H1 (cell line): ENCODE results near the gene CNDP1. TPM values are rescaled to one million over a fixed set of nuclear protein-coding genes. Genes with fewer than 3 reads are reported as not detected.

Source experiments
- CTCF ChIA-PET: fragments of 300-600 bp; sonication (Branson Sonifier 250); formaldehyde crosslinking; loops from one replicate; lab custom pipeline; 2021; ENCODE audit not compliant: partially characterized antibody; lab: Charles Lee
- POLR2A ChIA-PET: fragments of 300-600 bp; sonication (Branson Sonifier 250); formaldehyde crosslinking; loops from one replicate; lab custom pipeline; 2021; ENCODE audit warnings: inconsistent platforms; ENCODE audit not compliant: partially characterized antibody; lab: Charles Lee
- DNase-seq, 2 experiments: peaks; one replicate each; pipeline versions ENCODE4 v3.0.0 to v3.0.0-alpha.2; 2010 to 2022; ENCODE audit warnings: low spot score in 2 of 2, low read depth in 1 of 2, mixed read lengths in 1 of 2
- FAIRE-seq: peaks from 2 replicates; lab custom pipeline; 2011; peaks lifted over from hg19 to GRCh38; lab: Jason Lieb, UNC
- H2AFZ ChIP-seq: 2 replicates; pipeline ENCODE4 v1.8.1; 2012; ENCODE audit warnings: low read length, inconsistent platforms
- H2AK5ac ChIP-seq: 2 replicates; pipeline ENCODE4 v1.6.1; 2013; ENCODE audit warnings: low read depth, low read length
- H2BK120ac ChIP-seq: replicated peaks from 2 replicates; pipeline ENCODE3; 2013; ENCODE audit warnings: low read depth, low read length, inconsistent platforms
- H2BK12ac ChIP-seq: 2 replicates; pipeline ENCODE4 v1.6.1; 2013; ENCODE audit warnings: low read depth, low read length
- H2BK15ac ChIP-seq: 2 replicates; pipeline ENCODE4 v1.6.1; 2013; ENCODE audit warnings: low read length
- H2BK20ac ChIP-seq: 2 replicates; pipeline ENCODE4 v1.6.1; 2013; ENCODE audit warnings: low read length
- H2BK5ac ChIP-seq: 2 replicates; pipeline ENCODE4 v1.6.1; 2013; ENCODE audit warnings: low read depth, low read length
- H3K14ac ChIP-seq: 2 replicates; pipeline ENCODE4 v1.6.1; 2013; ENCODE audit warnings: inconsistent platforms; ENCODE audit not compliant: insufficient read length
- H3K18ac ChIP-seq: 2 replicates; pipeline ENCODE4 v1.6.1; 2013; ENCODE audit warnings: low read length; ENCODE audit errors: extremely low read depth
- H3K23ac ChIP-seq: 2 replicates; pipeline ENCODE4 v1.6.1; 2013; ENCODE audit warnings: inconsistent platforms; ENCODE audit not compliant: insufficient read length
- H3K23me2 ChIP-seq: 2 replicates; pipeline ENCODE4 v1.6.1; 2013; ENCODE audit warnings: low read depth, low read length
- H3K27ac ChIP-seq: 2 replicates; pipeline ENCODE4 v1.6.1; 2011; ENCODE audit warnings: low read depth, low read length, inconsistent platforms
- H3K27me3 ChIP-seq, 4 experiments: replicated peaks in 1 of 4; 1 replicate in 1 of 4; 2 replicates in 3 of 4; pipeline versions ENCODE4 v1.6.1 to v1.8.1; 2011 to 2013; ENCODE audit warnings: low read length in 3 of 4, mild to moderate bottlenecking in 3 of 4, inconsistent platforms in 2 of 4, mixed read lengths in 2 of 4, moderate library complexity in 1 of 4; ENCODE audit not compliant: control insufficient read depth in 3 of 4, insufficient read depth in 3 of 4; ENCODE audit errors: extremely low read depth in 1 of 4
- H3K36me3 ChIP-seq, 4 experiments: 2 replicates each; pipeline versions ENCODE4 v1.6.1 to v1.8.1; 2011 to 2013; ENCODE audit warnings: mild to moderate bottlenecking in 4 of 4, low read length in 3 of 4, moderate library complexity in 2 of 4, control low read depth in 1 of 4, inconsistent platforms in 1 of 4; ENCODE audit not compliant: insufficient read depth in 4 of 4, control insufficient read depth in 2 of 4
- H3K4ac ChIP-seq: replicated peaks from 2 replicates; pipeline ENCODE3; 2013; ENCODE audit warnings: low read length, low read depth, mixed read lengths, inconsistent platforms; ENCODE audit not compliant: insufficient read length
- H3K4me1 ChIP-seq, 4 experiments: replicated peaks in 1 of 4; 1 replicate in 1 of 4; 2 replicates in 3 of 4; pipeline versions ENCODE4 v1.6.1 to v1.8.1; 2011 to 2013; ENCODE audit warnings: low read length in 3 of 4, inconsistent platforms in 2 of 4, mixed read lengths in 1 of 4; ENCODE audit not compliant: insufficient read depth in 4 of 4, control insufficient read depth in 3 of 4
- H3K4me2 ChIP-seq, 2 experiments: 2 replicates each; pipeline versions ENCODE4 v1.6.1 to v1.8.1; 2011 to 2013; ENCODE audit warnings: low read depth in 2 of 2, low read length in 2 of 2, control low read depth in 1 of 2, inconsistent platforms in 1 of 2, mild to moderate bottlenecking in 1 of 2; ENCODE audit not compliant: insufficient read depth in 1 of 2
- H3K4me3 ChIP-seq, 4 experiments: fragments of 200-600, 300-600 bp in 1 of 4; sonication (generic), shearing (Covaris generic), sonication (Bioruptor Twin) in 1 of 4; 2 replicates each; pipeline versions ENCODE4 v1.5.1 to v1.8.1; 2011 to 2016; ENCODE audit warnings: low read length in 4 of 4, low read depth in 3 of 4, control low read depth in 2 of 4, inconsistent platforms in 2 of 4, mild to moderate bottlenecking in 2 of 4, mixed read lengths in 1 of 4, moderate library complexity in 1 of 4; ENCODE audit not compliant: insufficient read depth in 2 of 4; ENCODE audit errors: extremely low read depth in 1 of 4
- H3K56ac ChIP-seq: replicated peaks from 2 replicates; pipeline ENCODE3; 2013; ENCODE audit warnings: low read depth, mild to moderate bottlenecking, mixed read lengths, low read length, inconsistent platforms; ENCODE audit not compliant: insufficient read length
- H3K79me1 ChIP-seq: 2 replicates; pipeline ENCODE4 v1.6.1; 2013; ENCODE audit warnings: low read depth, low read length, control low read depth
- H3K79me2 ChIP-seq, 2 experiments: 2 replicates each; pipeline versions ENCODE4 v1.6.1 to v1.8.1; 2012 to 2013; ENCODE audit warnings: low read length in 2 of 2, mild to moderate bottlenecking in 2 of 2, inconsistent platforms in 1 of 2; ENCODE audit not compliant: insufficient read depth in 2 of 2, control insufficient read depth in 1 of 2
- H3K9ac ChIP-seq, 4 experiments: replicated peaks in 1 of 4; 1 replicate in 1 of 4; 2 replicates in 3 of 4; pipeline versions ENCODE4 v1.6.1 to v1.8.1; 2011 to 2013; ENCODE audit warnings: low read depth in 3 of 4, low read length in 3 of 4, control low read depth in 2 of 4, mild to moderate bottlenecking in 2 of 4, moderate library complexity in 2 of 4, inconsistent platforms in 1 of 4; ENCODE audit errors: extremely low read depth in 1 of 4
- H3K9me3 ChIP-seq, 2 experiments: 2 replicates each; pipeline versions ENCODE4 v1.6.1 to v1.8.1; 2012 to 2013; ENCODE audit warnings: mild to moderate bottlenecking in 2 of 2, moderate library complexity in 2 of 2, control low read depth in 1 of 2, inconsistent platforms in 1 of 2, low read depth in 1 of 2, low read length in 1 of 2, mixed read lengths in 1 of 2; ENCODE audit not compliant: insufficient read depth in 2 of 2
- H4K20me1 ChIP-seq, 2 experiments: replicated peaks in 1 of 2; 2 replicates each; pipeline versions ENCODE3 to v1.8.1; 2011 to 2013; ENCODE audit warnings: inconsistent platforms in 2 of 2, low read length in 2 of 2, mild to moderate bottlenecking in 1 of 2; ENCODE audit not compliant: insufficient read depth in 2 of 2, control insufficient read depth in 1 of 2
- H4K5ac ChIP-seq: 2 replicates; pipeline ENCODE4 v1.6.1; 2013; ENCODE audit warnings: low read length, low read depth, mixed read lengths, inconsistent platforms; ENCODE audit not compliant: insufficient read length
- H4K8ac ChIP-seq: 2 replicates; pipeline ENCODE4 v1.8.0; 2013; ENCODE audit warnings: mild to moderate bottlenecking, moderate library complexity, low read length, inconsistent platforms; ENCODE audit not compliant: insufficient read depth; ENCODE audit errors: extremely low read depth
- H4K91ac ChIP-seq: replicated peaks from 2 replicates; pipeline ENCODE3; 2013; ENCODE audit warnings: low read length, mixed read lengths, inconsistent platforms; ENCODE audit not compliant: insufficient read length
- ASH2L ChIP-seq: fragments of 200-600, 300-600 bp; sonication (generic); IDR thresholded peaks from one replicate; pipeline ENCODE4 v1.7.1; 2017; ENCODE audit warnings: low read length
- BACH1 ChIP-seq: IDR thresholded peaks from 2 replicates; pipeline ENCODE4 v1.6.1; 2012; ENCODE audit warnings: low read length, improper control_type of control experiment
- BRCA1 ChIP-seq: IDR thresholded peaks from 2 replicates; pipeline ENCODE4 v1.6.1; 2012; ENCODE audit warnings: low read depth, low read length, improper control_type of control experiment
- EZH2 ChIP-seq: fragments of 200-600 bp; sonication (generic); IDR thresholded peaks from 2 replicates; pipeline ENCODE4 v1.7.1; 2012; ENCODE audit warnings: low read depth, mild to moderate bottlenecking, moderate library complexity, low read length, inconsistent platforms; ENCODE audit not compliant: severe bottlenecking
- RAD21 ChIP-seq, 2 experiments: IDR thresholded peaks in 1 of 2; conservative IDR thresholded peaks in 1 of 2; 2 replicates each; pipeline ENCODE4 v1.6.1; 2011; ENCODE audit warnings: low read depth in 2 of 2, low read length in 2 of 2, improper control_type of control experiment in 1 of 2, inconsistent platforms in 1 of 2, mild to moderate bottlenecking in 1 of 2, moderate library complexity in 1 of 2
- RNF2 ChIP-seq: fragments of 200-900, 300-1000 bp; sonication (generic); IDR thresholded peaks from 2 replicates; pipeline ENCODE4 v1.7.1; 2016; ENCODE audit warnings: borderline replicate concordance, low read depth, mild to moderate bottlenecking, antibody characterized with exemption, low read length; ENCODE audit not compliant: poor library complexity, severe bottlenecking; ENCODE audit errors: missing control alignments
- SUZ12 ChIP-seq: fragments of 200-600 bp; sonication (generic); IDR thresholded peaks from 2 replicates; pipeline ENCODE4 v1.6.1; 2012; ENCODE audit warnings: mild to moderate bottlenecking, inconsistent platforms, low read length, moderate library complexity, mixed read lengths
- WGBS, 2 experiments: shearing (Covaris generic) in 1 of 2; methylation state at CpG; one replicate each; pipeline versions ENCODE4 v1.1.6 to v1.1.7; 2013 to 2015; ENCODE audit warnings: low lambda C conversion rate in 2 of 2, mixed read lengths in 2 of 2, inconsistent platforms in 1 of 2, low coverage in 1 of 2, missing lambda C conversion rate in 1 of 2; ENCODE audit not compliant: insufficient replicate concordance in 2 of 2, insufficient coverage in 1 of 2, insufficient read length in 1 of 2; ENCODE audit errors: extremely low coverage in 1 of 2, missing lambda C conversion rate in 1 of 2; 5-methylcytosine and 5-hydroxymethylcytosine counted together
- polyA plus RNA-seq, 7 experiments: library from polyadenylated mRNA; depleted of rRNA in 3 of 7; stranded (reverse) in 5 of 7; unstranded in 2 of 7; fragments of >200 nt in 5 of 7; fragments of 200-250 nt in 2 of 7; gene quantifications; 1 replicate in 5 of 7; 2 replicates in 1 of 7; 4 replicates in 1 of 7; pipeline versions ENCODE4 v1.2.1 to v1.2.3, GENCODE V29; 2011 to 2013; ENCODE audit warnings: missing spikeins in 2 of 7, mixed read lengths in 2 of 7
- total RNA-seq: library from RNA; stranded (reverse); fragmentation: NEBNext Ultra II Directional; extraction: Animal tissue kit (Norgen Biotek cat#: 25700); gene quantifications from 2 replicates; pipeline ENCODE4 v1.2.1, GENCODE V29; 2021
- TF ChIP-seq, protein P1 (sequence below): IDR thresholded peaks from 2 replicates; pipeline ENCODE4 v1.6.1; 2012; ENCODE audit warnings: inconsistent platforms

The CNDP1 gene
- total and polyA plus RNA-seq, 2 of the 8 experiments (the other 6 are each of a cell fraction or from before 2014, with no cell fraction given): 0.09 TPM; not detected in 1

DNA sequence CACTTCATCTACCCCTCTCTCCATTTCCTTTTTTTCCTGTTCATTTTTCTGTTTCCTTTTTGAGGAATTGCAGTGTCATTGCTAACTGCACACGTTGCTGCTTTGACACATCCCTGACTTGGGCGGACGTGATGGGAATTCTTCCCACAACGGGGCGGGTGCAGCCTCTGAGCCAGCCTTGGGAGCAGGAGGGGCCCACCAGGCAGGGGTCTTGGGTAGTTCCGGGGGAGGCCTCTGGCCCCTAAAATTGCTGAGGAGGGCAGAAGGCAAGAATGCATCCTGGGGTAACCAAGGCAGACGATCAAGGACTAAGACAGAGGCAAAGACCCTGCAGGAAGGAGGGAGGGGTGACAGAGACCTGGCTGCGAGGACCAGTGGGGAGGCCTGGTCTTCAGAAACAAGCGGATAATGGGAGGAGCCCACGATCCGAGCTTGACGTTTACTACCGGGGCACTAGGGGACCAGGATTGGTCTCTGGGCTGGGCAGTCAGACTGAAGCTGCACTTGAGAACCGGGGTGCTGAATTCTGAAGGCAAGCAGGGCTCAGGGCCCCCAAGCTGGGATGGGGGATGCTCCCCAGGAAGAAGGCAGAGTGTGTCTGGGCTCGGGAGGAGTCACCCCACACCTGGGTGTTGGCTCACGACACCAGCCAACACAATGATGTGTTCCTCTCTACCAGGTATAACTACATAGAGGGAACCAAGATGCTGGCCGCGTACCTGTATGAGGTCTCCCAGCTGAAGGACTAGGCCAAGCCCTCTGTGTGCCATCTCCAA is 14.8 kb upstream of the CNDP1 start:
- Histone ChIP-seq H2BK5ac (no peak overlapping the region), H3K9ac (no peak overlapping the region), H4K5ac (no peak overlapping the region)

More for the DNA sequence above, 14.8 kb upstream of the CNDP1 start:
- Histone ChIP-seq H3K23me2 (no peaks in the 10 kb centered on the region), H4K91ac (no peak overlapping the region), H3K14ac (no peak overlapping the region), H2BK12ac (no peak overlapping the region), H3K4ac (no peak overlapping the region), H3K4me2 (no peak overlapping the region), H2BK20ac (no peak overlapping the region), H2AFZ (no peak overlapping the region), H2BK15ac (no peak overlapping the region), H3K56ac (no peak overlapping the region), H3K4me1 (no peaks in the 10 kb centered on the region; a peak in 1 of 7 replicates), H3K4me3 (no peak overlapping the region), H3K27me3 (no peaks in the 10 kb centered on the region), H3K79me2 (no peaks in the 10 kb centered on the region; a peak in 1 of 4 replicates), H3K79me1 (peaks cover 6% of the 10 kb centered on the region; the same call in 1 of the 2 replicates), H3K9me3 (peaks cover 0 to 7% of the 10 kb centered on the region in 2 experiments; a peak in 2 of 4 replicates), H3K18ac (no peak overlapping the region), H2AK5ac (no peak overlapping the region), H3K36me3 (peaks cover 10 to 72% (median 46%) of the 10 kb centered on the region in 4 experiments), H4K8ac (no peak overlapping the region), H4K20me1 (peaks cover 0 to 6% of the 10 kb centered on the region in 2 experiments), H3K27ac (no peak overlapping the region), H3K23ac (no peak overlapping the region), H2BK120ac (no peak overlapping the region)
- DNase-seq (no peak), FAIRE-seq (no peak)
- WGBS, 2 experiments: 92% methylated on average over 18 of the region's 18 CpGs; no CpG with 5 or more reads in 1 of the 2 experiments
- TF ChIP-seq RAD21 (IDR thresholded peaks at IDR 0.05 in 1 of 2, conservative IDR thresholded peaks at IDR 0.05 in 1 of 2; ENCODE audit: low read depth in 2 of 2, low read length in 2 of 2) (no peak), SUZ12 (no peak), BACH1 (no peak), EZH2 (no peak), ASH2L (no peak), BRCA1 (no peak), RNF2 (no peak)
- TF ChIP-seq, protein P1, sequence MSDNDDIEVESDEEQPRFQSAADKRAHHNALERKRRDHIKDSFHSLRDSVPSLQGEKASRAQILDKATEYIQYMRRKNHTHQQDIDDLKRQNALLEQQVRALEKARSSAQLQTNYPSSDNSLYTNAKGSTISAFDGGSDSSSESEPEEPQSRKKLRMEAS: no peak
- ChIA-PET CTCF (interaction anchor here (1.3 to 2.3 kb wide), 2 partner anchors 15 to 32 kb away, joined by 4 to 11 read pairs; partner anchors contain the start of gene CNDP1), POLR2A (interaction anchor here (0.9 to 4.9 kb wide), 3 partner anchors 10 to 19 kb away, joined by 3 to 31 read pairs (median 7); no protein-coding TSS in a partner anchor)
